Glomerular endothelial cell (primary cell): ENCODE measurements around the gene RABGGTA. TPM values are rescaled to one million over a fixed set of nuclear protein-coding genes. Genes with fewer than 3 reads are reported as not detected.

Experiments used
- DNase-seq: peaks from one replicate; pipeline ENCODE4 v3.0.0-alpha.2; 2011; ENCODE audit warnings: low read depth, low spot score; ENCODE audit errors: extremely low read depth
- total RNA-seq: library from RNA; depleted of rRNA; stranded (reverse); fragments of >200 nt; gene quantifications from 2 replicates; pipeline ENCODE4 v1.2.3, GENCODE V29; 2015

RABGGTA gene
- total RNA-seq, 1 donor from 2014 or later: 42.6 TPM

DNA sequence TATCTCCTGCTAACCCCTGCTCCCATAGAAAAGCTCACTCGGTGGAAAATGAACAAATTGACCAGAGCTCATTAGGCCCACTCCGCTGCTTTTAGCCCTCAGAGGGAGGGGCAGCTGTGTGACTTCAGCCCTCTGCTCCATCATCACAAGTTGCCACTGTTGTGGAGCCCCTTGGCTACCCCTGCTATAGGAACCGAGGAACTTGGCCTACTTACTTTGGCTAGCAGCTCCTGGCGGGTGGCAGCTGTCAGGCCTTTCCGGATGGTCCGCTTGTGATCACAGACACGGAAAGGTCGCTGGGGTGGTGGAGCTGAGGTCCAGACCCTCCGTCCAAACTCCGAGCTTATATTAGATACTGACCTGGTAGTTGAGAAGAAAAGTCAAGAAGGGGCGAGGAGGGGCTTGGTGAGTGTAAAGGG lies 35.8 kb upstream of the RABGGTA start:
- DNase-seq: no peak

DNA sequence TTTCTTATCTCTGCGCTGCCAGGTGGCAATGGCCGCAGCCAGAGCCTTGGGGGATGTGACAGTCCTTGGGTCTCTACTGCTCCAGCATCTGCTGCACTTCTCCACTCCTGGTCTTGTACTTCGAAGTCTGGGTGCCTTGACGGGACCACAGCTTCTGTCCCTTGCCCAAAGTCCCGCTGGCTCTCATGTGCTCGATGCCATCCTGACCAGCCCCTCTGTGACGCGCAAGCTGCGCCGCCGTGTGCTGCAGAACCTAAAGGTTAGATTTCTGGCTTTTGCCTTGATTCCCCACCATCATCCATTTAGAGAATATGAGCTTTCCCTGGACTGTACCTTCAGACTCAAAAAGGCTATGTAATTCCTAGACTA lies 32.6 kb upstream of the RABGGTA start:
- no peak for DNase-seq

DNA sequence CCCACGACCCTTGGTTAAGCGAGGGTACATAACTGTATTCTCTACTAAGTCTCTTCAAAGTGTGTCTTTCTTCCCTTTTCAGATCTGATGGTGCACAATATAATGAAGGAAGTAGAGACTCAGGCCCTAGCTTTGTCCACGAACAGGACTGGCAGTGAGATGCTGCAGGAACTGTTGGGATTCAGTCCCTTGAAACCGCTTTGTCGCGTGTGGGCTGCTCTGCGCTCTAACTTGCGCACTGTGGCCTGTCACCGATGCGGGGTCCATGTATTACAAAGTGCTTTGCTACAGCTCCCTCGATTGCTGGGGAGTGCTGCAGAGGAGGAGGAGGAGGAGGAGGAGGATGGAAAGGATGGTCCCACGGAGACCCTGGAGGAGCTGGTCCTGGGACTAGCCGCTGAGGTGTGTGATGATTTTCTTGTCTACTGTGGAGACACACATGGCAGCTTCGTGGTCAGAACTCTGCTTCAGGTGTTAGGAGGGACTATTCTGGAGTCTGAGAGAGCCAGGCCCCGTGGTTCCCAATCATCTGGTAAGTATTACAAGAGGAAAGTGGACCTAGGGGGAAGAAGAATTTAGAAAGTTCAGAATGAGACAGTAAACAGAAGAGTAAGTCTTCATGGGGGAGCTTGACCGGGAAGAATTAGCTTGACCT lies 29.1 kb upstream of the RABGGTA start:
- no peak for DNase-seq

DNA sequence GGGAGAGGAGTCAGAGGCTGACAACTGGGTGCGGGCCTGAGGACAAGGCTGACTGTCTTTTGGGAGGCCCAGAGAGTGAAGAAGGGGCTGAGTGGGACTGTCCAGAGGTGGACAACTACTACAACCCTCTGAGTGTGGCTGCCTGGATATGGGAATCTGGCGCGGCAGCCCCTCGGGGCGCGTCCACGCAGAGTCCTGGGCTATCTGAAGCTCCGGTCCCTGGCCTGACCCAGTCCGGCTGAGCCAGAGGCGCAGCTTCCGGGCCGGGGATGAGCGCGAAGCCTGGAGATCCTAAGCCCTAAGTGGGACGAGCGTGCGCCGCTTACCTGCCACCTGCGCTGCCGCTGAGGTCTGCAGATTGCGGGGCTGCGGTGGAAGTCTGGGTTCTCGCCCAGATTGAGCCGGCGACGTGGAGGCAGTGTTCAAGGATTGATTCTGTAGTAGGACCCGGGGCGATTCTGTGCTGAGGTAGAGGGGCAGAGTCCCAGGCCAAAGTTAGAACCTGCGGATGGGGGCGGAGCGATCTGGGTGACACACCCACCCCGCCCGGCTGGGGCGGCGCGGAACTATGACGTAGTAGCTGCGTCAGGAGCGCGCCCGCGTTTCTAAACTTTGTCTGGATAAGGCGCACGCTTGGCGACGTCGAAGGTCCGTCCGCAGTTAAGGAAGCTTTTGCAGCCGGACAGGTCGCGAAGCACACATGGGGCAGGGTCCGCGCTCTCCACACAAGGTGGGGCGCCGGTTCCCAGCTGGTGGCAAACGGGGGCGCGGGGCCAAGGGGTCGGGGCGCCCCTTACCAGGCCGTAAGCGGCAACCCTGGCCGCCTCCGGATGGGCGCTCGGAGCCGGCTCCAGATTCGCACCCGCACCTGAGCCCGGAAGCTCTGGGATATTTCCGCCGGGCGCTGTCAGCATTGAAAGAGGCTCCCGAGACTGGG lies 28.1 kb upstream of the RABGGTA start, which contains the start of the genes DHRS1 and NOP9:
Gene DHRS1 (minus strand): TSS at position 526 of the 937 bp plus-strand sequence. CDS start 674 bp downstream, outside the sequence.
Gene NOP9 (plus strand): TSS at position 596 of the 937 bp plus-strand sequence. CDS start 105 bp downstream, at position 701.
- DNase-seq: no peak

- DNase-seq: no peak
Observed at GRCh38 chr14:24298892-24299254, 27.5 kb upstream of the RABGGTA start.

GRCh38 chr14:24297190-24297964 lies 26.0 kb upstream of the RABGGTA start:
- no peak for DNase-seq

- peak; percentile 87 for DNase-seq
Observed at GRCh38 chr14:24296341-24297157, 25.2 kb upstream of the RABGGTA start.

GRCh38 chr14:24293525-24293924 lies 22.1 kb upstream of the RABGGTA start:
- no peak for DNase-seq

DNA sequence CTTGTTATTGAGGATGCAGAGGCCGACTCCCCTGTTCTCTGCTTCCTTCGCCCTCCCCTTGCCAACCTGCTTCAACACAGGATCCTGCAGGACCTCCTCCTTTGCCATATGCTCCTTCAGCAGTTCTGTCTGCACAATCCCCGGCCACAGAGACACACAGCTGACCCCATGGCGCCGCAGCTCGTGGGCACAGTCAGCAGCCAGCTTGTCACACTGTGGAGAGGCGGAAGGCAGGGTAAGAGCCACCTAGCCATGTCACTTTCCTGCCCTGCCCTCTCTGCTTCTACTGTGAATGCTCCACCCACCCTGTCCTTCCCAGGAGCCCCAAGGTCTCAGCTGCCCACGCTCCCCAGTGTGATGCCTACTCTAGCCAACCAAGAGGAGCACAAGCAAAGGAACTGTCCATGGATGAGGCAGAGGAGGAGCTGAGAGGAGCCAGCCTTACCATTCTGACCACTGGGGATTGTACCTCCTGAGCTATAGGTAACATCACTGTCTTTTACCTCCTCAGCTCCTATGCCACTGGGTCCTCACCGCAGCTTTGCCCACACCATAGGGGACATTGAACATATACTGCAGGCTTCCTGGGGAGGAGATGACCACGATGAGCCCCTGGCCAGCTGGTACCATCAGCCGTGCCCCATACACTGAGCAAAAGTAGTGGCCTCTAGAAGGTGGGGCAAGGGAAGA lies 20.9 kb upstream of the RABGGTA start:
- no peak for DNase-seq

DNA sequence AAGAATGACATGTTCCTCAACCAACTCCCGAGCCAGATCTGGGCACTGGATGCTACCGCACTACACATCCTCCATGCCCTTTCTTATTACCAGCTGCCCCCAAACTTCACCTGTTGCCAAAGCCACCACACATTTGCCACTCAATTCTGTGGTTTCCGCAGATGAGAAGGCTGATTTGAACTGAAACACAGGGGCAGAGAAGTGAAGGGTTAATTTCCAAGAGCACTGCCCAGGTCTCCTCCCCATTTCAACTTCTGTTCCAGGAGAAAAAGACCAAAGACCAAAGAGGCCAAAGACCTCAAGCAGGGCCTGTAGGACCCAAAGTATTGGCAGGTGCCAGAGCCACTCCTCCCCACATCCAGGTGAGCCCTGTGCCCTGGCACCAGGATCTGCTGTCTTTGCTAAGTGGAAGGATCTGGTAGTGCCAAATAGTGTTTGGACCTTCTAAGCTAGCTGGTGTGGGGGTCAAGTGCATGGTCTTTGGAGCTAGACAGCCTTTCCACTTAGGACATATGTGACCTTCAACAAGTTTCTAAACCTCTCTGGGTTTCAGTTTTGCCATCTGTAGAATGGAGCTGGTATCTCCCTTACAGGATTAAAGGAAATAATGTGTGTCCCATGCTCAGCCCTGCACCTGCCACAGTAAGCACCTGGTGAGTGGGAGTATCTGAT lies 20.2 kb upstream of the RABGGTA start:
- no peak for DNase-seq

DNA sequence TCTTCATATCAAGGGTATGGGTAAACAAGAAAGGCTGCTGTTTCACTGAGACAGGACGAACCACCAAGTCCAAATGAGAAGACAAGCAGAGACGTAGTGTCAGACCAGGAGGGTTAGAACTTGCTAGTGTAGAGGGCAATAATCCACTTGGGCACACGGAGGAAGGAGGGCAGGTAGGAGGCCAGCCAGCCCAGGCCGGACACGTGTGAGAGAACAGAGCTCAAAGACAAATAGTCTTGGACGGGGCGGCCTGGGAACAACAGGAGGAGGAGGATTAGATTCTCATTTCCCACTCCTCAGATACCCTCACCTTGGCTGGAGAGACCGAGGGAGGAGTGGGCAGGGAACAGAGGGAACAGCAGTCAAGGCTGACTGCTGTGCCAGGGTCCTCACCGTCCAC lies 19.3 kb upstream of the RABGGTA start:
- DNase-seq: no peak

- DNase-seq: no peak
Observed at GRCh38 chr14:24289649-24290280, 18.4 kb upstream of the RABGGTA start.

- DNase-seq: no peak
Observed at GRCh38 chr14:24286996-24287395, 15.6 kb upstream of the RABGGTA start.

- DNase-seq: no peak
Observed at GRCh38 chr14:24285351-24285750, 14.0 kb upstream of the RABGGTA start.

DNA sequence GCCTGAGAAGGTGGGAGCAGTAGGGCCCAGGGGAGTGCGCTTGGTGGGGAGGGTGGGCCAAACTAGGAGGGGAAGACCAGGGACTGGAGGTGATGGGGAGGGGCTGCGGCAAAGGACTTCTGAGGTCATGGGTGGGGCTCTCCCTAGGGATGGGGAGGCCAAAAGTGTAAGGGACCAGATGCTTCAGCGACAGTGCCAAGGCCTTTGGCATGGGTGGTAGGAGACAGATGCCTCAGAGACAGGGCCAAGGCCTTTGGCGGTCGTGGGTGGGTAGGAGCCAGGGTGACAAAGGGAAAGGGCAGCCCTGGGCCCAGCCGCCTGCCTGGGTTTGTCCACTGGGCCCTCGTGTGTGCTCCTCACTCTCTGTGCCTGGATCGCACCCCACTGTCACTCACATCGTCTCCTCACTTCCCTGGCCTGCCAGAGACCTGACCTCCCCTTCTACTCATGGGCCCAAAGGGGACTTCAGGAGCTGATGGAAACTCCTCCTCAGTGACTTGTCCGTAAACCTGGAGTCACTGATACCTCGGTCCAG lies 13.2 kb upstream of the RABGGTA start:
- no peak for DNase-seq

DNA sequence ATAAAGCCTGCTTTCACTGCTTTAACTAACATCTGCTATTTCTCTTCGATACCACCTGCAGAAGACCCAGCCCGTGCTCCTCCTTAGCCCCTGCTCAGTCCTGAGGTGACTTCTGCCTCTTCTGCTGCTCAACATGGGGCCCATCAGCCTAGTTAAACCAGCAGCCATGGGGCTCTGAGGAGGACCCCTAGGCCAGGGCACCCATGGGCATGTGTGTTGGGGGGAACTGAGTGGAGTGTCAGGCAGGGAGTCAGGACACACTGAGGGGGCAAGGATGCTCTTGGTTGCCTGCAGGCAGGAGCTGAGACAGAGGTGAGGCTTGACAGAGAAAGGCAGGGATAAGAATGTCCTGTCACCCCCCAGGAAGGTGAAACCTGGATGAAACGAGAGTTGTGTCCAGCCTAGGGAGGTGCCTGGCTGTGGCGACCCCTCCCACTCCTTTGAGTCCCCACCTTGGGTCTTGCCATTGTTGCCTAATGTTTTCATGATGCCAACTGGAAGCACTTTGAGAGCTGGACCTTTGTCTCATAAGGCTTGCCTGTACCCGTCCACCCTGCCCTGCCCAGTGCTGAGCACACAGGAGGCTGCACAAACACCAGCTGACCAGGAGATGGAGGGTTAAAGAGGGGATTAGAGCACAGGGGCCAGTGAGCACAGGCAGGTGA lies 12.5 kb upstream of the RABGGTA start:
- no peak for DNase-seq

DNA sequence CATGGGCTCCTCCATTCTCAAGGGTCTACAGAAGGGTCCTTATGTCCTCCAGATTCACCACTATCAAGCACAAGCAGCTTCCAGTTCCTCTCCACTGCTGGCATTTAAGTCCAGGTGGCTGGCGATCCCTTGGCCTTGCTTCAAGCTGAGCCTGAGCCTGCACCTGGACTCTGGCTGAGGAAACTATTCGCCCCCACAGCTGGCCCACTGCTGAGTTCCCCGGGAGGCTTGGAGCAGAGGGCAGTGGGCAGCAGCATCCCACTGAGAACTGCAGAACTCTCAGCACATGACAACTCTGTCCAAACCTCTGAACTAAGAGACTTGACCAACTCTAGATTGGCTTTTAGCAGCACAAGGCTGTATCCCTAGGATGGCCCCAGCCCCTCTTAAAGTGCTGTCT lies 11.3 kb upstream of the RABGGTA start:
- DNase-seq: no peak

- DNase-seq: no peak
Observed at GRCh38 chr14:24281636-24282035, 10.2 kb upstream of the RABGGTA start.
